ENCODE measurements around the gene SYCN.
"Not testable (repeated sequence)": the region's sequence is repeated elsewhere in the genome, so short reads cannot be mapped to it uniquely, and the experiment has no call there.

SYCN gene

GRCh38 chr19:39223703-39224279 is 19.7 kb upstream of the SYCN start:
- no peak for DNase-seq

GRCh38 chr19:39219108-39219507 is 15.0 kb upstream of the SYCN start:
- DNase-seq, result not testable (repeated sequence)

GRCh38 chr19:39218230-39219007 is 14.4 kb upstream of the SYCN start:
- DNase-seq, result no peak

- DNase-seq, result no peak
These were observed 13.0 kb upstream of the SYCN start for GRCh38 chr19:39217094-39217493.

DNA sequence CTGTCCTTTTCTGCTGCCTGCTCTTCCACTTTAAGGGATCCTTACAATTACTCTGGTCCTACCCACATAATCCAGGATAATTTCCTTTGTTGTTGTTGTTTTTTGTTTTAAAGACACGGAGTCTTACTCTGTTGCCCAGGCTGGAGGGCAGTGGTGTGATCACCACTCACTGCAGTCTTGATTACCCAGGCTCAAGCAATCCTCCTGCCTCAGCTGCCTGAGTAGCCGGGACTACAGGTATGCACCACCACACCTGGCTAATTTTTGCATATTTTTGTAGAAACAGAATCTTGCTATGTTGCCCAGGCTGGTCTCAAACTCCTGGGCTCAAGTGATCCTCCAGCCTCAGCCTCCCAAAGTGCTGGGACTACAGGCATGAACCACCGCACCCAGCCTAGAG is 11.3 kb upstream of the SYCN start:
- DNase-seq, result not testable (repeated sequence)

GRCh38 chr19:39212375-39212742 is 8.3 kb upstream of the SYCN start:
- peak; percentile 66 to 69 for DNase-seq

DNA sequence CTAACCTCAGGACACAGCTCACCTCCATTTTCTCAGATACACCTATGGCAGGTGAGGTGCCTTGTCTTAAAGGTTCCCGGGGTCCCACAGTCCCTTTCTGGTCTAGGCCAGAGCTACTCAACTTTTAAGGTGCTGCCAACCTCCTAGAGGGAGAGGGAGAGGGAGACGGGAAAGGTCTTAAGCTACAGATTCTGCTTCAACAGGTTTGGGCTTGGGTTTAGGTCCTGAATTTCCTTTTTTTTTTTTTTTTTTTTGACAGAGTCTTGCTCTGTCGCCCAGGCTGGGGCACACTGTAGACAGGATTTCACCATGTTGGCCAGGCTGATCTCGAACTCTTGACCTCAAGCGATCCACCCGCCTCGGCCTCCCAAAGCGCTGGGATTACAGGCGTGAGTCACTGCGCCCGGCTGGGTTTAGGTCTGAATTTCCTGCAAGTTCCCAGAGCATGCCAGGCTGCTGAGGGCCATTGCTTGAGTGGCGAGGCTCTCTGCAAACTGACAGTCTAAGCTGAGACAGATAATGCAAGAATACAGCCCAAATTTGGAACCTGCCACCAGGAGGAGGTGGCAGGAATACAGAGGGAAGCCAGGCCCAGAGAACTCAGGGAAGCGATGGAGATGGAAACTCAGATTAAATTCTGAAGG is 7.8 kb upstream of the SYCN start:
- no peak for DNase-seq

DNA sequence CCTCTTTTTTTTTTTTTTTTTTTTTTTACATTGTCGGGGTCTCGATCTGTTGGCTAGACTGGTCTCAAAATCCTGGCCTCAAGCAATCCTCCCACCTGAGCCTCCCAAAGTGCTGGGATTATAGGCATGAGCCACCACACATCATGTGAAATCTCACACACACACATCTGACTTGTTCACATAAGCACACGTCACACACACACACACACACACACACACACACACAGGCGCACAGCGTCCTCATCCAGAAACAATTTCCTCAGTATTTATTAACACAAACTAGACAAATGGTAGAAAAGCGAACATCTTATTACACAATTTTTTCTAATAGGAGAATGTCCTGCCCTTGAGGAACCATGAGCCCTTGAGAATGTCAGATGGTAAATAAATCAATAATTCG is 5.1 kb upstream of the SYCN start:
- DNase-seq, result no peak

- no peak for DNase-seq
These were observed 4.2 kb upstream of the SYCN start for GRCh38 chr19:39208175-39208795.

DNA sequence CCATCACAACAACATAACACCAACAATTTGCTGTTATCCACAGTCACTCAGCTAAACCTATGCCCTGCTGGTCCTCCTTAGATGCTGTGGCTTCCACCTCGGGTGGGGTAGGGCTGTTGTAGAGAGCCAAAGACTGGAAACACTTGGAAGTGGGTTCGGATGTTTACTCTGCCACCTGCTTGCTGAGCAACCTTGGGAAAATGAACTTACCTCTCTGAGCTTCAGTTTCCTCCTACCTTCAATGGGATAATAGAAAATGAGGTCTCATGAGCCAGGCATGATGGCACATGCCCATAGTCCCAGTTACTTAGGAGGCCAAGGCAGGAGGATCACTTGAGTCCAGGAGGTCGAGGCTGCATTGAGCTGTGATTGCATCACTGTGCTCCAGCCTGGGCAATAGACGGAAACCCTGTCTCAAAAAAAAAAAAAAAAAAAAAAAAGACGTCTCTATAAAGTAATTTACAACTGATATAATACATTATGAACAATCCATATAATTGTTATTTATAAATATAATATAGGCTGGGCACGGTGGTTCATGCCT is 3.3 kb upstream of the SYCN start:
- DNase-seq, result no peak

DNA sequence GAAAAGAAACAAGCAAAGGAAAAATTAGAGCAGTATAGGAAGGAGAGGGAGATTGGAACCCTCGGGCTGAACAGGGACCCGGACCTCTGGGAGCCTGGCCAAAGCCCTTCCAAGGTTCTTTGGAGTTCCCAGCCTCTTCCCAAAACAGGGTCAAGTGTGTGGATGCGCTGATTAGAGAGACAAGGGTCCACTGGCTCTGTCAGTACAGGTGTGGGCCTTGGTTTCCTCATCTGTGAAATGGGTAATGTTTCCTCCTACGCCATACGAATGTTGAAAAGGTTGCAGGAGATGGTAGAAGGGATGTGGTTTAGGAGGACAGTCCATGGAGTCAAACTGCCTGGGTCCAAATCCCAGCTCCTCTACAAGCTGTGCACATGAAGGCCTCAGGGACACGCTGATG is 2.1 kb upstream of the SYCN start:
- DNase-seq, result no peak

GRCh38 chr19:39205449-39205764 is 1.3 kb upstream of the SYCN start:
- no peak for DNase-seq

DNA sequence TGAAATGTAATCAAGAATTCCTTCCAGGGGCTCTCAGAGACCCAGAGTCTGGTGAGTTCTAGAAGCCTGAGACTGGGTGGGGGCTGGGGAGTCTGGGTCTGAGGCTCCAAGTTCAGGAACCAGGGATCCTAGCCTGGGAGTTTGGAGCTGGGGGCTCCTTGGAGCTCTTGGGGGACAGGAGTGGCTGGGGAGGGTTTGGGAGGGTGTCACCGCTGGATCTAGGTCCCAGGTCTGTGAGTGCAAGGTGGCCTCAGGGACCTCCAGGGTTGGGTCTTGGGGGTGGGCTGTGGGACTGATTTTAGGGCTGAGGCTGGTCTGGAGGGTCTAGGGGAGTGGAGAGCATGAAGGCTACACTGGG is 1.1 kb downstream of the SYCN start:
- no peak for DNase-seq

DNA sequence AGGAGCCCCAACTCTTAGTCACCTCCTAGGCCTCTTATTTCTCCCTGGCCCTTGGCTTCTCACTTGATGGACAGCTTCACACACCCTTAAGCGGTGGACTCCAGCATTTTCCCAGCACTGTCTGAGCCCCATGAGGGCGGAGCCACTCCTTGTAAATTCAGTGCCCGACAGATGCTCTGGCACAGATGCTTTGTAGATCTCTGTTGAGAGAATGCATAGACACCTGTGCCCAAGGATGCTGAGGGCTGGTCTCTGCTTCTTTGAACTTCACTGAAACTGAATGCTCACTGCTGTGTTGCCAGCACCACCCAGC is 3.3 kb downstream of the SYCN start:
- DNase-seq, result no peak

GRCh38 chr19:39200066-39200802 is 3.8 kb downstream of the SYCN start:
- DNase-seq, result no peak

- no peak for DNase-seq
These were observed 5.0 kb downstream of the SYCN start for GRCh38 chr19:39199025-39199424.

- DNase-seq, result no peak
These were observed 6.3 kb downstream of the SYCN start for GRCh38 chr19:39197808-39198207.

DNA sequence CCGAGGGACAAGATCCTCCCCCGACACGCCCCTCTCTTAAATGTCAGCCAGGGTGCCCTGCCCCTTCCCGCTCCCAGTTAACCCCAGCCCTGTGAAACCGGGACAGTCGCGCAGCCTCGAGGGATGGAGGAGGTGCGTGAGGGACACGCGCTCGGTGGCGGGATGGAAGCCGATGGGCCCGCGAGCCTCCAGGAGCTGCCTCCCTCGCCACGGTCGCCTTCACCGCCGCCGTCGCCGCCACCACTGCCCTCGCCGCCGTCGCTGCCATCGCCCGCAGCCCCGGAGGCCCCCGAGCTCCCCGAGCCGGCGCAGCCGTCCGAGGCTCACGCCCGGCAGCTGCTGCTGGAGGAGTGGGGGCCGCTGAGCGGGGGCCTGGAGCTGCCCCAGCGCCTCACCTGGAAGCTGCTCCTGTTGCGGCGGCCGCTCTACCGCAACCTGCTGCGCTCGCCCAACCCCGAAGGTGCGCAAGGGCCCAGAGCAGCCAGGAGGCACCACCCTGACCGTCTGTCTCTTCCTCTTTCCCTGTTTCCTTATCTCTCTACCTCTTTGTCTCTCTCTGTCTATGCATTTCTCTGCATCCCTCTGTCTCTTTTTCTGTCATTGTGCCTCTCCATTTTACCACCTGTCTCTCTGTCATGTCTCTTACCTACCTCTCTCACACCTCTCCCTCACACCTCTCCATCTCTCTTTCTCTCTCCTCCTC is 7.1 kb downstream of the SYCN start, which contains the start of gene NCCRP1:
Gene NCCRP1 (plus strand): TSS at position 105 of the 703 bp plus-strand sequence. CDS start 19 bp downstream, at position 124.
- no peak for DNase-seq

DNA sequence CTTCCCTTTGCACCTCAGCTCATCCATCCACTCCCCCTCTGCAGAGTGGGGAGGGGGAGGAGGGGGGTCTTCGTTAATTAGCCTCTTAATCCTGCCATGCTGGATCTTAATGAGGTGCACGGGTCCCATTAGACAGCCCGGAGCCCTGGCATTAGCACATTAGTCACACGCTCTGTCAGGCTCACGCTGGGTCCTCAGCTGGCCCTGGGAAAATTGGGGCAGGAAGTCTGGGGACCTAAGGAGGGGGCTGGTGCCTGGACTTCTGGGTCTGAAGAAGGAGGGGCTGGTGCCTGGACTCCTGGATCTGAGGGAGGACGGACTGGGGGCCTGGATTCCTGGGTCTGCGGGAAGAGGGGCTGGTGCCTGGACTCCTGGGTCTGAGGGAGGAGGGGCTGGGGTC is 7.7 kb downstream of the SYCN start:
- no peak for DNase-seq

DNA sequence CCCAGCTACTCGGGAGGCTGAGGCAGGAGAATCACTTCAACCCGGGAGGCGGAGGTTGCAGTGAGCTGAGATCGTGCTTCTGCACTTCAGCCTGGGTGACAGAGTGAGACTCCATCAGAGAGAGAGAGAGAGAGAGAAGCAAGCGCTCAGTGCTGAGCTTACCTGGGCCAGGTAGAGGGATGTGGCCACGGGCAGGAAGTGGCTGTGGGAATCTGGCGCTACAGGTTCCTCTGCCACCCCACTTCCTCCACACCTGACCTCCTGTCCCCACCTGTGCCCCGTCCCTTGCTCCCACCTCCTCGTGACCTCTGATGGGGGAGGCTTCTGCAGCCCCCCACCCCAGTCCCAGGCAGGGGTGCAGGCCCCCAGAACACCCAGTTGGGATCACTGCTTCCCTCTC is 8.3 kb downstream of the SYCN start:
- no peak for DNase-seq

DNA sequence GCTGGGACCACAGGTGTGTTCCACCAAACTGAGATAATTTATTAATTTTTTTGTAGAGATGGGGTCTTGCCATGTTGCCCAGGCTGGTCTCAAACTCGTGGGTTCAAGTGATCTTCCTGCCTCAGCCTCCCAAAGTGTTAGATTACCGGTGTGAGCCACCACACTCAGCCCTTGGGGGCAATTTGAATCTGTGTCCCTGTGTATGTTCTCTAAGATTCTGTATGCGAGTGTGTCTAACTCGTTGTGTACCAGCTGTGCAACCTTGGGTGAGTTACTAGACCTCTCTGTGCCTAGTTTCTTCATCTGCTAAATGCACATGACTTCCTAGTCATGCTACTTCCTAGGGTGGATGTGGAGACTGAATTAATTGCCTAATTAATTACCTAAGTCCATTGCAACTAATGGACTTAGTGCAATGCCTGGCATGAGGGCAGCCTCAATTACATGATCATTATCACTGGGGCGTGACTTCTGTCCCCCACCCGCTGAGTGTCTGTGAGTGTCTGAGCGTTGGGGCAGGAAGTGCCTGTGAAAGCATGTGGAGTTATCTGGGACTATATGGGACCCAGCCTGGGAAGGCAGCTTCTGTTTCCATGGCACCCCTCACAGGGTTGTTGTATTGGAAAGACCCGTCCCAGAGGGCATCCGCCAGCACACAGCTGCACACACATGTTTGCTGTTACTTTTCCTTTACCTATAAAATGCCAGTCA is 9.1 kb downstream of the SYCN start:
- DNase-seq, result no peak

- DNase-seq, result no peak
These were observed 10.3 kb downstream of the SYCN start for GRCh38 chr19:39193803-39194202.

Measured in stimulated activated CD4-positive, alpha-beta T cell treated with anti-CD3 and anti-CD28 coated beads, Interleukin-2, amount 100 ng/mL, for 48 hours (primary cell).